Neural progenitor cell (in vitro differentiated cells): Measurements from ENCODE around the gene TRAF2. TPM values are rescaled to one million over a fixed set of nuclear protein-coding genes. Genes with fewer than 3 reads are reported as not detected.

Experiments used
- DNase-seq: peaks from one replicate; pipeline ENCODE4 v3.0.0-alpha.2; 2016; ENCODE audit warnings: low spot score
- H2AFZ ChIP-seq: fragments of 200-600 bp; sonication (generic); replicated peaks from 2 replicates; pipeline ENCODE4 v1.6.1; 2016; ENCODE audit warnings: antibody characterized with exemption
- H3F3A ChIP-seq: fragments of 200-600 bp; sonication (generic); 2 replicates; pipeline ENCODE4 v1.6.1; 2016; ENCODE audit warnings: antibody characterized with exemption, low read depth
- H3K27ac ChIP-seq: fragments of 200-600 bp; sonication (generic); 2 replicates; pipeline ENCODE4 v1.5.1; 2016; ENCODE audit warnings: mild to moderate bottlenecking
- H3K27me3 ChIP-seq: fragments of 200-600 bp; sonication (generic); 2 replicates; pipeline ENCODE4 v1.6.1; 2016; ENCODE audit warnings: mild to moderate bottlenecking, moderate library complexity
- H3K36me3 ChIP-seq: fragments of 200-600 bp; sonication (generic); 2 replicates; pipeline ENCODE4 v1.5.1; 2016
- H3K4me1 ChIP-seq: fragments of 200-600 bp; sonication (generic); 2 replicates; pipeline ENCODE4 v1.6.1; 2016; ENCODE audit warnings: mixed run types
- H3K4me2 ChIP-seq: fragments of 200-600 bp; sonication (generic); 2 replicates; pipeline ENCODE4 v1.6.1; 2016
- H3K4me3 ChIP-seq: fragments of 200-600 bp; sonication (generic); 2 replicates; pipeline ENCODE4 v1.5.1; 2016
- H3K79me2 ChIP-seq: fragments of 200-600 bp; sonication (generic); 2 replicates; pipeline ENCODE4 v1.6.1; 2016; ENCODE audit warnings: low read depth
- H3K9ac ChIP-seq: fragments of 200-600 bp; sonication (generic); 2 replicates; pipeline ENCODE4 v1.6.1; 2016
- H3K9me3 ChIP-seq: fragments of 200-600 bp; sonication (generic); 2 replicates; pipeline ENCODE4 v1.5.1; 2016; ENCODE audit warnings: low read depth
- H4K20me1 ChIP-seq: fragments of 200-600 bp; sonication (generic); 2 replicates; pipeline ENCODE4 v1.6.1; 2016; ENCODE audit warnings: low read depth
- H3K27ac Mint-ChIP-seq: 3 replicates; pipeline ENCODE4 v1.8.0; 2021; ENCODE audit warnings: mixed read lengths
- H3K27me3 Mint-ChIP-seq: 2 replicates; pipeline ENCODE4 v1.8.0; 2022; ENCODE audit warnings: low read depth, mild to moderate bottlenecking, inconsistent platforms, moderate library complexity, mixed read lengths; ENCODE audit not compliant: insufficient read depth
- H3K36me3 Mint-ChIP-seq: 3 replicates; pipeline ENCODE4 v1.8.0; 2021; ENCODE audit warnings: mixed read lengths
- H3K4me1 Mint-ChIP-seq: 3 replicates; pipeline ENCODE4 v1.8.0; 2021; ENCODE audit warnings: mixed read lengths
- H3K4me3 Mint-ChIP-seq: 3 replicates; pipeline ENCODE4 v1.8.0; 2021; ENCODE audit warnings: mild to moderate bottlenecking, moderate library complexity, mixed read lengths
- H3K9me3 Mint-ChIP-seq: 3 replicates; pipeline ENCODE4 v1.8.0; 2020; ENCODE audit warnings: mixed read lengths
- CTCF ChIP-seq: fragments of 200-600 bp; sonication (generic); IDR thresholded peaks from 2 replicates; pipeline ENCODE4 v1.5.1; 2017; ENCODE audit warnings: antibody characterized with exemption, mild to moderate bottlenecking
- EZH2 ChIP-seq: fragments of 200-600 bp; sonication (generic); IDR thresholded peaks from 2 replicates; pipeline ENCODE4 v1.6.1; 2017; ENCODE audit warnings: antibody characterized with exemption, mild to moderate bottlenecking, moderate library complexity
- EZH2phosphoT487 ChIP-seq: fragments of 200-600 bp; sonication (generic); IDR thresholded peaks from 2 replicates; pipeline ENCODE4 v1.6.1; 2017; ENCODE audit warnings: antibody characterized with exemption
- total RNA-seq: library from RNA; depleted of rRNA; stranded (reverse); fragments of >200 nt; gene quantifications from 2 replicates; pipeline ENCODE4 v1.2.3, GENCODE V29; 2015; ENCODE audit warnings: low replicate concordance

The TRAF2 gene
- total RNA-seq, 1 donor from 2014 or later = 16.1 TPM

- Histone ChIP-seq H3K27me3 (no peaks in the 10 kb centered on the region), H3K4me2 (no peak overlapping the region), H3K79me2 (no peaks in the 10 kb centered on the region), H2AFZ (no peak overlapping the region), H3K4me1 (no peaks in the 10 kb centered on the region), H3K9ac (no peak overlapping the region), H3K4me3 (no peak overlapping the region), H3K9me3 (peaks cover 7% of the 10 kb centered on the region), H4K20me1 (no peaks in the 10 kb centered on the region), H3F3A (no peaks in the 10 kb centered on the region), H3K36me3 (no peaks in the 10 kb centered on the region), H3K27ac (no peak overlapping the region)
- Mint-ChIP-seq H3K36me3 (no peaks in the 10 kb centered on the region), H3K4me3 (no peak overlapping the region), H3K27me3 (peaks cover 9% of the 10 kb centered on the region), H3K4me1 (no peaks in the 10 kb centered on the region), H3K9me3 (peaks cover 27% of the 10 kb centered on the region), H3K27ac (peak overlapping the region; percentile 14)
- no peak for DNase-seq
- TF ChIP-seq EZH2 (no peak), CTCF (no peak)
These were observed 9.8 kb upstream of the TRAF2 start for GRCh38 chr9:136876476-136876875.

- Histone ChIP-seq H3K4me2 (no peak overlapping the region), H3K36me3 (no peaks in the 10 kb centered on the region), H3K27ac (no peak overlapping the region), H3K4me1 (peaks cover 3% of the 10 kb centered on the region), H3F3A (peaks cover 6% of the 10 kb centered on the region), H3K9me3 (no peaks in the 10 kb centered on the region), H2AFZ (no peak overlapping the region), H3K9ac (no peak overlapping the region), H3K4me3 (no peak overlapping the region), H3K79me2 (peaks cover 5% of the 10 kb centered on the region), H3K27me3 (no peaks in the 10 kb centered on the region), H4K20me1 (no peaks in the 10 kb centered on the region)
- no peaks in the 10 kb centered on the region for H3K36me3 Mint-ChIP-seq
- DNase-seq = no peak
- H3K9me3 Mint-ChIP-seq = no peaks in the 10 kb centered on the region
- TF ChIP-seq CTCF (no peak), EZH2 (no peak), EZH2phosphoT487 (no peak)
- peak overlapping the region; percentile 72 for H3K4me3 Mint-ChIP-seq
- no peaks in the 10 kb centered on the region for H3K4me1 Mint-ChIP-seq
- H3K27ac Mint-ChIP-seq = no peak overlapping the region
- peaks cover 4% of the 10 kb centered on the region for H3K27me3 Mint-ChIP-seq
These were observed 5.7 kb upstream of the TRAF2 start for GRCh38 chr9:136880651-136881050.

- H3K27ac Mint-ChIP-seq = no peak overlapping the region
- H3K4me3 Mint-ChIP-seq = no peak overlapping the region
- no peak overlapping the region for H2AFZ ChIP-seq
- peaks cover 2% of the 10 kb centered on the region for H3K27me3 Mint-ChIP-seq
- no peak overlapping the region for H3K4me3 ChIP-seq
- H3K79me2 ChIP-seq = peaks cover 6% of the 10 kb centered on the region
- peaks cover under 1% of the 10 kb centered on the region for H4K20me1 ChIP-seq
- no peaks in the 10 kb centered on the region for H3K4me1 Mint-ChIP-seq
- DNase-seq = peak; percentile 29
- H3K36me3 Mint-ChIP-seq = no peaks in the 10 kb centered on the region
- H3K27ac ChIP-seq = no peak overlapping the region
- H3K27me3 ChIP-seq = no peaks in the 10 kb centered on the region
- peak overlapping the region; percentile 27 for H3K4me2 ChIP-seq
- peaks cover 6% of the 10 kb centered on the region for H3F3A ChIP-seq
- H3K36me3 ChIP-seq = no peaks in the 10 kb centered on the region
- TF ChIP-seq EZH2phosphoT487 = no peak
- TF ChIP-seq EZH2 = no peak
- TF ChIP-seq CTCF = no peak
- H3K9me3 Mint-ChIP-seq = no peaks in the 10 kb centered on the region
- peaks cover 5% of the 10 kb centered on the region for H3K4me1 ChIP-seq
- H3K9me3 ChIP-seq = no peaks in the 10 kb centered on the region
- no peak overlapping the region for H3K9ac ChIP-seq
These were observed 4.6 kb upstream of the TRAF2 start for GRCh38 chr9:136881691-136882108.
